AG09309 (cell line): ENCODE data around the gene CCDC152.
"Not testable (repeated sequence)": the region's sequence is repeated elsewhere in the genome, so short reads cannot be mapped to it uniquely, and the experiment has no call there.

Source experiments
- DNase-seq: peaks from one replicate; pipeline ENCODE4 v3.0.0-alpha.2; 2010; ENCODE audit warnings: low read depth
- H3K4me3 ChIP-seq: 2 replicates; pipeline ENCODE4 v1.5.1; 2011; ENCODE audit warnings: mild to moderate bottlenecking, low read depth, low read length, moderate library complexity; ENCODE audit not compliant: control insufficient read depth
- CTCF ChIP-seq: IDR thresholded peaks from 2 replicates; pipeline ENCODE4 v1.5.1; 2011; ENCODE audit warnings: mild to moderate bottlenecking, low read depth, low read length, inconsistent platforms; ENCODE audit not compliant: insufficient read depth, control insufficient read depth; ENCODE audit errors: missing control alignments

Gene CCDC152

DNA sequence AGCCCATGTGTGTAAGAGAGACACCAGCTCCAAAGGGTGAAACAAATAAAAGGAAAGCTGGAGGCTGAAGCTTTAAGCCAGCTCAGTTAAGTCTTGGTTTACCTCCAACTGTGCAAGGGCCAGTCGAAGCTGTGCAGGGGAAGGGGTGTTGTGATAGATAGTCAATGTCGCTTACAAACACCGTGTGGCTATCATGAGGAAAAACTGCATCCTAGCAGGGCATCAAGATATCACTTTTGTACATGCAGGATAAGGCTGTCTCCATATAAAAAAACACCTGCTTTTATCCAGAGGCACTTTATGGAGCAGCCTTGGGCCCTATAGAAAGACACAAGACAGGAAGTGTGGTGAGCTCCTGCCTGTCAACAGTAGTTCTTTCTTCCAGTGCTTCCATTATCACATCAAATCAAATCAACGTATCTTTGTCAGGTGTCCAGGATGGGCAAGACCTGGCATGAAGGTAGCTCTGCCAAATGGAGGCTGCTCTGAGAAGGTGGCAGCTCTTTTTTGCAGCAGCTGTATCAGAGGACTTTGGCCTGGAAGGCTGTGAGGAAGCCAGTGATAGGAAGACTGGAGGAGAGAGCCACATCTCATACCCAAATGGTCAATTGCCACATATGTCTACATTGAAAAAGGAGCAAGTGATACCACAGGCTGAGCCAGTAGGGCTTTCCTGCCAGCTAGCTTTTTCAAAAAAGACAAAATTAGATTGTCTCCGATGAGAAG lies 84.4 kb downstream of the CCDC152 start:
- DNase-seq, result no peak
- H3K4me3 ChIP-seq, result no peak overlapping the region
- no peak for TF ChIP-seq CTCF

DNA sequence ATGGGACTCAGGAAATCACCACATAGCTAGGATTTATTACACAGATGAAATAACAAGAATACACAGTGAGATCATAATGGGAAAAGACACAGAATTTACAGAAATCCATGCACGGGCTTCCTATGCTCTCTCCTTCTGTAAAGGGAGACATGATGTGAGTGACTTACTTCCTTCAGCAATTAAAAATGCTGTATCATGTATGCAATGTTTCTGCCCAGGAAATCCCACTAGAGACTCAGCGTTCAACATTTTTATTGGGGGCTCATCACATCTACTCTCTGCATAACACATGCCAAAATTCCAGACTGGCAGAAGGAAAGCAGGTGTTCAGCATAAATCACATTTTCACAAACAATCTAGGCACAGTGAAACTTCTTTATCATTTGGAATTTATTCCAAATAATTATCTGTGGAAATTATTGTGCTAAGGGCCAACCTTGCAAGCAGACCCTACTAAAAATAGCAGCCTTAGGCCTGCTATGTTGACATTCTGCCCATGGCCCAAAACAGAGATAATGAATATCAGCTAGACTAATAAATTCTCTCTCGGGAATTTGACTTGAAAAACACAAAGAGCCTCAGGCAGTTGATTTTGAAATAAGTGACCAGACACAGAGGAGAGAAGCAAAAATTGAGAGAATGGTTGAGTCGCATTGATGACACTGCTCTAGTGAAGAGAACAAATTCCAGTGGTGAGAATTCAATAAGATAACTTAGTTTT lies 86.5 kb downstream of the CCDC152 start:
- no peak overlapping the region for H3K4me3 ChIP-seq
- TF ChIP-seq CTCF, result no peak
- DNase-seq, result peak; percentile 8

DNA sequence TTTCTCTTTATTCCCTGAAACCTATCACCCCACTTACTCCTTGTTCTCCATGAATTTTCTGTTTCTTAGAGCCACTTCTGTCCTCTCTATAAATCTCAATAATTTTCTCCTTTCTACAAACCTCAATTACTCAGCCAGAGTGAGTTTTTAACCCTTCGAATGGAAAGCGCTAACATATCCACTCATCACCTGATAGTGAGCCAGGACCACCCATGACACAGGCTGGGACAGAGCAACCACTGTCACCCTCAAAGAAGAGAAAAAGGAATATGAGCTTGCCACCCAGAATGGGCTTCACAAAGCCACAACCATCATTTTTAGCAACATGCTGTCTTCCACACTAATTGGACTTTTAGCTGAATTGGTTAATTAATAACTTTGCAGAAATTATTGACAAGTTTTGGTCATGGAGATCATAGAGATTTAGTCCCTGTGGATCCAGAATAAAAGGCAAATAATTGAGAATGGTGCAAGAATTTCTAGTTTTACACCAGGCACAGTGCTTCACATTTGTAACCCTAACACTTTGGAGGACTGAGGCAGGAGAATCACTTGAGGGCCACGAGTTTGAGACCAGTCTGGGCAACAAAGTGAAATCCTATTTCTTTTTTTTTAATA lies 87.2 kb downstream of the CCDC152 start:
- TF ChIP-seq CTCF, result no peak
- no peak overlapping the region for H3K4me3 ChIP-seq
- no peak for DNase-seq

- not testable (repeated sequence) for H3K4me3 ChIP-seq, DNase-seq
Observed at GRCh38 chr5:42844408-42844807, 87.8 kb downstream of the CCDC152 start.

GRCh38 chr5:42848545-42848944 lies 91.9 kb downstream of the CCDC152 start:
- TF ChIP-seq CTCF, result no peak
- H3K4me3 ChIP-seq, result no peak overlapping the region
- DNase-seq, result no peak

DNA sequence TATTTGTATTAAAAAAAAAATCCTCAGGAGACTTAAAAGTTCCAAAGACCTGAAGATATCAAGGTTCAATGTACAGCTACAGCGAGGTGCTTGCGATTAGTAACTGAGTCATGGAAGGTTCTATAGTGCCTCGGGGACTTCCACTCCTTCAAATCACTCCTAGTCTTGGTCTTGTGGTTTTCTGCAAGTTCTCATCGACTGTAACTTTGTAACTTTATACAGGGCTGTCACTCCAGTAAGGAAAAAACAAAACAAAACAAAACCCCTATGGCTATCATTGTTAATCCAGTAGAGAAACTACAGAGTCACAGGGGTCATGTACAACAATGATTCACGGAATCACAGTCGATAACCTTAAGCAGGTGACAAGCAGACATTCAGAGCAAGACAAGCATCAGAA lies 94.9 kb downstream of the CCDC152 start:
- no peak overlapping the region for H3K4me3 ChIP-seq
- TF ChIP-seq CTCF, result no peak
- no peak for DNase-seq
